Sigmoid colon (tissue), 4 donors: ENCODE results near the gene DCDC1.

Experiments
- CTCF ChIP-seq, 4 experiments: fragments of 450-650 bp in 3 of 4; fragments of 200-600 bp in 1 of 4; IDR thresholded peaks; one replicate each; pipeline ENCODE4 v1.5.1; 2016 to 2019; ENCODE audit warnings: antibody characterized with exemption in 4 of 4, mild to moderate bottlenecking in 3 of 4, moderate library complexity in 2 of 4
- EP300 ChIP-seq, 4 donors: sonication (generic); formaldehyde crosslinking; IDR thresholded peaks; one replicate each; pipeline ENCODE4 v1.6.1; 2017; ENCODE audit warnings: antibody characterized with exemption in 4 of 4
- POLR2A ChIP-seq, 2 donors: fragments of 450-650 bp; IDR thresholded peaks; one replicate each; pipeline ENCODE4 v1.6.1; 2016; ENCODE audit warnings: antibody characterized with exemption in 2 of 2, mild to moderate bottlenecking in 2 of 2, moderate library complexity in 2 of 2

GRCh38 chr11:30902929-30903328 is 466.6 kb downstream of the DCDC1 start:
- TF ChIP-seq CTCF (IDR thresholded peaks at IDR 0.05) (no peak), POLR2A (IDR thresholded peaks at IDR 0.05) (no peak), EP300 (IDR thresholded peaks at IDR 0.05) (no peak)
